HuH-7.5 (cell line): Measurements from ENCODE around the gene SLCO1B3.
"Not testable (repeated sequence)": the region's sequence is repeated elsewhere in the genome, so short reads cannot be mapped to it uniquely, and the experiment has no call there.

Source experiments
- DNase-seq: peaks from one replicate; pipeline ENCODE4 v3.0.0; 2011; ENCODE audit warnings: low spot score

SLCO1B3 gene

DNA sequence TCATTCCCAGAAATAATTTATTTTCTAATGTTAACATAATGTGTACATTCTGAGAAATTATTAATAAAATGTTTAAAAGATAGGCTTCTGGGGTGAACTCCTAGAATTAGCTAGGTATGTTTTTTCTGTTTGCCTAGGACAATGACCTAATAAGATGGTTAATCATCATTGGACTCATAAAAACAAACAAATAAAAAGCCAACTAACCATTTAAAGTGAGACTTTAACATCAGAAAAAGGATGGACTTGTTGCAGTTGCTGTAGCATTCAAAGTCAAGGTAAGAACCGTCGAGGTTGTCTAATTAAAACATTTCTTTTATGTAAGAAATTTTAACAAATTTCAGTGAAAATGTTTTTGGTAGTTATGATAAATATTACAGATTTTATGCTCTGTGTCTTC, at the start of gene SLCO1B3:
Gene SLCO1B3 (plus strand): TSS at position 219 of the 400 bp plus-strand sequence. CDS start 5,034 bp downstream, outside the sequence.
- no peak for DNase-seq

GRCh38 chr12:20777420-20777819, 33.1 kb upstream of the SLCO1B3 start:
- DNase-seq = no peak

DNA sequence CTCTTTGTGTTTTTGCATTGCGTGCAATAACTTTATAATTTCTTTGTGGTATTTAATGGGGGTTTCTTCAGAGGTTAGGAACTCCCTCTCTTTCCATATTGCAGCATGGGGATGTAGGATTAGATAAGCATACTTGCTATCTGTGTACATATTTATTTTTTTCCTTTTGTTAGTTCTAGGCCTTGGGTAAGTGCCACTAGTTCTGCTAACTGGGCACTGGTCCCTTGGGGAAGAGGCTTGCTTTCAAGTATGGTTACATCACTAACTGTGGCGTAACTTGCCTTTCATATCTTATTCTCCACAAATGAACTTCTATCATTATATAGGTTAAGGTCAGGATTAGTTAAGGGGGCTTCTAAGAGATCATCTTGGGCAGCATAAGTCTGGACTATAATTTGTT, 31.5 kb upstream of the SLCO1B3 start:
- no peak for DNase-seq

DNA sequence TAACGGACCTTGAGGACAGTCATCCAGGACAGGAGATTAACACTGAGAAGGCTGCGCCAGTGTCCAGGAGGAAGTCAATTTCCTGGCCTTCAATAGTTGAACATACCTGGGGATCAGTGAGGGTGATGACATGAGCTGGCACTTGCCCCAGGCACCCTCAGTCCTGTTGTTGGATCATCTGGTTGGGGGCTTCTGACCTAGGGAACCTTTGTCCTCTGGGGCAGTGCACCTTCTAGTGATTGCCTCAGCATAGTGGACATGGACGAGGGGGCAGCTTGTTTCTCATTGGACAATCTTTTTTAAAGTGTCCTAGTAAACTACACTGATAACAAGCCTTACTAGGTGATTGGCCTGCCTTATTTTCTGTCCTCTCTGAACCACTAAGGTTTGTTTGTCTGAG, 30.5 kb upstream of the SLCO1B3 start:
- DNase-seq = not testable (repeated sequence)

DNA sequence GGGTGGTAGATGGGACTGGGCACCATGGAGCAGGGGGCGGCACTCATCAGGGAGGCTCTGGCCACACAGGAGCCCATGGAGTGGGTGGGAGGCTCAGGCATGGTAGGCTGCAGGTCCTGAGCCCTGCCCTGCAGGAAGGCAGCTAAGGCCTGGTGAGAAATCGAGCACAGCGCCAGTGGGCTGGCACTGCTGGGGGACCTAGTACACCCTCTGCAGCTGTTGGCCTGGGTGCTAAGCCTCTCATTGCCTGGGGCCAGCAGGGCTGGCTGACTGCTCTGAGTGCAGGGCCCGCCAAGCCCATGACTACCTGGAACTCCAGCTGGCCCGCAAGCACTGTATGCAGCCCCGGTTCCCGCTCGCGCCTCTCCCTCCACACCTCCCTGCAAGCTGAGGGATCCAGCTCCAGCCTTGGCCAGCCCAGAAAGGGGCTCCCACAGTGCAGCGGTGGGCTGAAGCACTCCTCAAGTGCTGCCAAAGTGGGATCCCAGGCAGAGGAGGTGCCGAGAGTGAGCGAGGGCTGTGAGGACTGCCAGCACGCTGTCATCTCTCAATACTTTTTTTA, 26.6 kb upstream of the SLCO1B3 start:
- not testable (repeated sequence) for DNase-seq

- DNase-seq = no peak
Measured at GRCh38 chr12:20792971-20793370, 17.5 kb upstream of the SLCO1B3 start.

DNA sequence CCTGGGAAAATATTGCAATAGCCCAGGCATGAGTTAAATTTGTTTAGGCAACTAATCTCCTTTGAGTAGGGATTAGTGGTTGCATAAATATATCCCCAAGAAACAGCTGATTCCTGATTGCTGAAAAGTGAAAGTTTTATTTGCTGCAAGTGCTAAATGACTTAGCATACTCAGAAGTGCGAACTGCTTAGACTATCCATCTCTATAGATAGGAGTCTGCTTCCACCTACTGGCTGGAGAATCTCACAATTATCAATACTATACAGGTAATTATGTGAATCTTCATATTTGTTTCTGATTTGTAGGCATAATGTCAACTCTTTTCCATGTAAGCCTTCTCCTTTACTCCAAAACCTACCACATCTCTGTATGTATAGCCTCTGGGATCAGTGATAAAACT, 12.0 kb upstream of the SLCO1B3 start:
- DNase-seq = no peak

DNA sequence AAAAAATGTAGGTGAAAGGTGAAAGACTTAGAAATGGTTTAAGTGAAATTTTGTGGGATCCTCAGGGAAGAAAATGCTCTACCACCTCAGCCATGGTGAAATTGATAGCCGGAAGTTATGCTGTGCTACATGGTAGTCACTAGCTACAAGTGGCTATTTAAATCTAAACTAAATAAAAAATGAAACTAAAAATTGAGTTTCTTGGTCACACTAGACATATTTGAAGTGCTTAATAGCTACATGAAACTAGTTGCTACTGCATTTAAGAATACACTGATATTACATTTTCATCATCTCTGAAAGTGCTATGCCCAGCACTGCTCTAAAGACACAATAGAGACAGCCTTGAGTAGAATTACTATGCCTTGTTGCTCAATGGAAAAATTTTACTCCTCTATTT, 10.3 kb upstream of the SLCO1B3 start:
- DNase-seq = no peak

GRCh38 chr12:20801035-20801434, 9.5 kb upstream of the SLCO1B3 start:
- no peak for DNase-seq

GRCh38 chr12:20805921-20806320, 4.6 kb upstream of the SLCO1B3 start:
- DNase-seq = no peak

GRCh38 chr12:20807192-20808080, 3.1 kb upstream of the SLCO1B3 start:
- no peak for DNase-seq

GRCh38 chr12:20808521-20808920, 2.0 kb upstream of the SLCO1B3 start:
- no peak for DNase-seq

DNA sequence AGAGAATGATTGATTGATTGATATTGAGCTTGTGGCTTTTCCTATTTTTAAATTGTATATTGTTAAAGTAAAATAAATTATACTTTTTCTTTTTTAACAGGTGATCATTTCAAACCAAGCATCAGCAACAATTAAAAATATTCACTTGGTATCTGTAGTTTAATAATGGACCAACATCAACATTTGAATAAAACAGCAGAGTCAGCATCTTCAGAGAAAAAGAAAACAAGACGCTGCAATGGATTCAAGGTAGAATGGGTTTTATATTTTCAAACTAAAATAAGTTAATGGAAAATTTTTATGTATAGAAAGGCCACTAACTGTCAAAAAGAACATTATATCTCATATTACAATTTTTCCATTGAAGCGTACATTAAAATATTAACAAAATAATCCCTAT, 5.1 kb downstream of the SLCO1B3 start:
- no peak for DNase-seq

GRCh38 chr12:20822415-20822814, 11.9 kb downstream of the SLCO1B3 start:
- DNase-seq = no peak

- DNase-seq = no peak
Measured at GRCh38 chr12:20822925-20823324, 12.4 kb downstream of the SLCO1B3 start.

DNA sequence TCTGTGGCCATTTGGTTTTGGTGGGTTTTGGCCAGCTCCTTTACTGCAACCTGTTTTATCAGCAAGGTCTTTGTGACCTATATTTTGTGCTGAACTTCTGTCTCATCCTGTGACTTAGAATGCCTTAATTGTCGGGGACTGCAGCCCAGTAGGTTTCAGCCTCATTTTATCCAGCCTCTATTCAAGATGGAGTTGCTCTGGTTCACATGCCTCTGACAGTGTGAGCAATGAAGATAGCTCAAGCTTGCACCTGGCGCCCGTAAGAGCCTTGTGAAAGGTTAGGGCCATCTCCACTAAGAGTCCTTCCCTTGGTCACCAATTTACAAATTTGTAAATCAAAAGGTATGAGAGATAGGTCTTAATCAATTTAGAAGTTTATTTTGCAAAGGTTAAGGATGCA, 19.4 kb downstream of the SLCO1B3 start:
- DNase-seq = no peak

GRCh38 chr12:20830456-20830855, 20.0 kb downstream of the SLCO1B3 start:
- no peak for DNase-seq

GRCh38 chr12:20832911-20833310, 22.4 kb downstream of the SLCO1B3 start:
- no peak for DNase-seq

GRCh38 chr12:20852649-20853048, 42.1 kb downstream of the SLCO1B3 start:
- DNase-seq = no peak

DNA sequence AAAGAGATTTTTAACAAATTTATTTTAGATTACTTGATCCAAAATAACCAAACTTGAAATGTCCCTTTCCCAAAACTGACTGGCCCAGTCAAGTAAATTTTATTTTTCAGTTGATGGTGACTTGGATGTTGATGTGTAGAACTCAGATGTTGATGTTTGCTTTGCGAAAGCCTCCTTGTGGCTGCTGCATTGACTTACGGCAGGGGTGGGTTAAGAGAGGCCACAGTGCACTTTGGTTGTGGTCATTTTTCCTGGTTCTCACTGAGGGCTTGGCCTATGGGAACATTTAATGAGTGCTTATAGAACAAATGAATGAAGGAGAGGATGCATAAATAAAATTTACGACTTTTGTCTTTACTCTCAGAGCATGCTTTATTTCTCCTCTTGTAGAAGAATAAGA, 52.6 kb downstream of the SLCO1B3 start:
- no peak for DNase-seq

- no peak for DNase-seq
Measured at GRCh38 chr12:20865873-20866272, 55.4 kb downstream of the SLCO1B3 start.

GRCh38 chr12:20868277-20868676, 57.8 kb downstream of the SLCO1B3 start:
- DNase-seq = no peak

DNA sequence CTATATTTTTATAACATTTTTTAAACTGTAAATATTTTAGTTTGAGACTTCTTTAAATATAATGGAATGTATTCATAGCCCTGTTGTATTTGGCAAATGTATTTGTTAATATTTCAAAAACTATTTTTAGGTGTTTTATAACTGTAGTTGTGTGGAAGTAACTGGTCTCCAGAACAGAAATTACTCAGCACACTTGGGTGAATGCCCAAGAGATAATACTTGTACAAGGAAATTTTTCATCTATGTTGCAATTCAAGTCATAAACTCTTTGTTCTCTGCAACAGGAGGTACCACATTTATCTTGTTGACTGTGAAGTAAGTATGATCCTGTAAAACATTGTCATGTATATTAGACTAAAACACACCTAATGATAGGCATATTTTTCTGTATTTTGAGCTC, 72.8 kb downstream of the SLCO1B3 start:
- no peak for DNase-seq

DNA sequence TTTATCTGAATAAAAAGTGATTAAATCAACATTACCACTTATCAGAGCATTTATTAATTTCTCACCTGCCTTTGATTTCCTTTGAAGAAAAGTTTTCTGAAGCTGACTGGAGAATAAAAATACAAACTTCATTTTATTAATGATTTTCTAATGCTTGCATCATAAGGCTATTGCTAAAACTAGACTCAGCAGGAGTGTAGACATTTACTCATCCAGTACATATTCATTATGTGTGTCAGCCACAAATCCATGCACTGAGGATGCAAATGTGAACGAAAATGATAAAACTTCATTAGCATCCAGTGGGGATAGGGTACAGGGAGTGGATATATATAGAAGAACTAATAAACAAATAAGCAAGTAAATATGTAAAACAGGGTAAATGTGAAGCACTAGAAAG, 74.6 kb downstream of the SLCO1B3 start:
- no peak for DNase-seq
